HEK293 (cell line): ENCODE measurements around the gene HINT1.

Experiments
- EGR2 ChIP-seq: fragments of 450-650 bp; formaldehyde crosslinking; IDR thresholded peaks from 2 replicates; pipeline ENCODE4 v1.5.1; 2016; ENCODE audit warnings: low read depth, missing biosample characterization, missing genetic modification characterization
- GLIS1 ChIP-seq: fragments of 450-650 bp; formaldehyde crosslinking; IDR thresholded peaks from 2 replicates; pipeline ENCODE4 v1.5.1; 2016; ENCODE audit warnings: missing biosample characterization, missing genetic modification characterization
- GLIS2 ChIP-seq: fragments of 450-650 bp; formaldehyde crosslinking; IDR thresholded peaks from 2 replicates; pipeline ENCODE4 v1.5.1; 2016; ENCODE audit warnings: missing biosample characterization, missing genetic modification characterization
- KLF1 ChIP-seq: fragments of 450-650 bp; formaldehyde crosslinking; IDR thresholded peaks from 2 replicates; pipeline ENCODE4 v1.5.1; 2016; ENCODE audit warnings: missing biosample characterization, missing genetic modification characterization
- KLF8 ChIP-seq: fragments of 450-650 bp; formaldehyde crosslinking; IDR thresholded peaks from 2 replicates; pipeline ENCODE4 v1.5.1; 2016; ENCODE audit warnings: missing biosample characterization, missing genetic modification characterization
- KLF9 ChIP-seq: fragments of 450-650 bp; formaldehyde crosslinking; IDR thresholded peaks from 2 replicates; pipeline ENCODE4 v1.5.1; 2016; ENCODE audit warnings: missing biosample characterization, missing genetic modification characterization, low read depth
- PRDM10 ChIP-seq: fragments of 450-650 bp; formaldehyde crosslinking; IDR thresholded peaks from 2 replicates; pipeline ENCODE4 v1.5.1; 2016; ENCODE audit warnings: missing biosample characterization, missing genetic modification characterization
- REST ChIP-seq: fragments of 450-650 bp; formaldehyde crosslinking; IDR thresholded peaks from 2 replicates; pipeline ENCODE4 v1.5.1; 2016; ENCODE audit warnings: missing biosample characterization, missing genetic modification characterization
- SETDB1 ChIP-seq: IDR thresholded peaks from one replicate; pipeline ENCODE4 v1.6.1; 2017; ENCODE audit warnings: mild to moderate bottlenecking, low read length, moderate library complexity, mixed read lengths; ENCODE audit not compliant: insufficient read length
- SP2 ChIP-seq: fragments of 450-650 bp; formaldehyde crosslinking; IDR thresholded peaks from 2 replicates; pipeline ENCODE4 v1.5.1; 2016; ENCODE audit warnings: missing biosample characterization, missing genetic modification characterization
- SP3 ChIP-seq: fragments of 450-650 bp; formaldehyde crosslinking; IDR thresholded peaks from 2 replicates; pipeline ENCODE4 v1.5.1; 2016; ENCODE audit warnings: missing biosample characterization, missing genetic modification characterization
- SP7 ChIP-seq: fragments of 450-650 bp; formaldehyde crosslinking; IDR thresholded peaks from 2 replicates; pipeline ENCODE4 v1.5.1; 2016; ENCODE audit warnings: missing biosample characterization, missing genetic modification characterization
- YY2 ChIP-seq: fragments of 450-650 bp; formaldehyde crosslinking; IDR thresholded peaks from 2 replicates; pipeline ENCODE4 v1.5.1; 2016; ENCODE audit warnings: missing biosample characterization, missing genetic modification characterization
- ZBTB17 ChIP-seq: fragments of 450-650 bp; formaldehyde crosslinking; IDR thresholded peaks from 2 replicates; pipeline ENCODE4 v1.5.1; 2016; ENCODE audit warnings: missing biosample characterization, missing genetic modification characterization
- ZNF10 ChIP-seq: fragments of 450-650 bp; formaldehyde crosslinking; IDR thresholded peaks from 2 replicates; pipeline ENCODE4 v1.5.1; 2017; ENCODE audit warnings: missing biosample characterization, missing genetic modification characterization
- ZNF140 ChIP-seq: fragments of 450-650 bp; formaldehyde crosslinking; IDR thresholded peaks from 2 replicates; pipeline ENCODE4 v1.5.1; 2016; ENCODE audit warnings: missing biosample characterization, missing genetic modification characterization
- ZNF335 ChIP-seq: fragments of 450-650 bp; formaldehyde crosslinking; conservative IDR thresholded peaks from 2 replicates; pipeline ENCODE4 v1.5.1; 2016; ENCODE audit warnings: missing biosample characterization, missing genetic modification characterization
- ZNF398 ChIP-seq: fragments of 450-650 bp; formaldehyde crosslinking; IDR thresholded peaks from 2 replicates; pipeline ENCODE4 v1.5.1; 2017; ENCODE audit warnings: missing biosample characterization, missing genetic modification characterization
- ZNF561 ChIP-seq: fragments of 450-650 bp; IDR thresholded peaks from 2 replicates; pipeline ENCODE4 v1.5.1; 2018; ENCODE audit warnings: missing biosample characterization, missing genetic modification characterization, borderline replicate concordance
- ZNF629 ChIP-seq: fragments of 450-650 bp; formaldehyde crosslinking; IDR thresholded peaks from 2 replicates; pipeline ENCODE4 v1.5.1; 2017; ENCODE audit warnings: missing biosample characterization, missing genetic modification characterization
- ZNF639 ChIP-seq: fragments of 450-650 bp; formaldehyde crosslinking; IDR thresholded peaks from 2 replicates; pipeline ENCODE4 v1.5.1; 2016; ENCODE audit warnings: missing biosample characterization, missing genetic modification characterization
- TF ChIP-seq, protein P1 (sequence below): fragments of 450-650 bp; formaldehyde crosslinking; conservative IDR thresholded peaks from 2 replicates; pipeline ENCODE4 v1.5.1; 2016; ENCODE audit warnings: low read depth, missing biosample characterization, missing genetic modification characterization

The HINT1 gene

DNA sequence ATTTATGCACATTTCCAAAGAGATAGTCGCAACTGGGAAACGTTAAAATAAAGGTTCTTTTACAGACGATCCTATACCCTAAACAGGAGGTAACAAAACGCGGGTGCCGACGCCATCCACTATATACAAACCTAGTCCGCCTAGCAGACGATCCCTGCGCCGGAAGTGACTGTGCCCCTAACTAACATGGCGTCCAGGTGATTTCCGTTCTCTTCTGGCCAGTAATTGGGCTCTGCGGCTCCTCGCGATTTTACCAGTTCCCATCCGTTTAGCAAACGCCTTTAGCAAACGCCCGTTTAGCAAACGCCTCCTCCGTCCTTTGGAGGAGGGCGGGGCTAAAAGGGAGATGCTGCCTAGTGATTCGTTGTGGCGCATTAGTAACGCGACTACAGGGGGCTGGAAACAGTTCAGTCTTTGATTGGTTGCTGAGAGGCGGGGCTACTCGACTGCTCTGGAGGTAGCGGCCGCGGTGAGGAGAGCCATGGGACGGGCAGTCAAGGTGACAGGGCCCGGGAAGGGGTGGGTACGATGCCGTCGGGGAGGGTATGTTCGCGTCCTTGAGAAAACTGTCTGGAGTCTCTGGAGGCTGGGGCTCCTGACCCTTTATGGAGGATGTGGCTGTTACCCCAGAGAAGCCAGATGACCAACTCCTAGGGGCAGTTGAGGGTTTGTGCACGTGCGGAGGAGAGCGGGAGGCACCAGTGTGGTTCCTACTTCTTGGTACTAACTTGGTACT, 5.7 kb upstream of the HINT1 start, which contains the start of gene LYRM7 (continued):
- TF ChIP-seq ZNF140 (no peak), ZNF335 (tag by site-specific recombination) (peak; percentile 67), KLF8 (peak; percentile 42; the same call in 1 of the 2 replicates), PRDM10 (peak; percentile 89), EGR2 (tag by site-specific recombination) (0 out of 2 replicates have a peak, but pooled peaks have one; percentile 7), ZBTB17 (tag by site-specific recombination) (peak; percentile 82), GLIS1 (peak; percentile 28; the same call in 1 of the 2 replicates), SP3 (tag by site-specific recombination) (peak; percentile 88), SETDB1 (no peak), KLF9 (tag by site-specific recombination) (peak; percentile 28; the same call in 1 of the 2 replicates), SP2 (tag by site-specific recombination) (peak; percentile 99), ZNF398 (tag by site-specific recombination) (peak; percentile 40; the same call in 1 of the 2 replicates), YY2 (tag by site-specific recombination) (peak; percentile 72), REST (tag by site-specific recombination) (0 out of 2 replicates have a peak, but pooled peaks have one; percentile 18), GLIS2 (tag by site-specific recombination) (peak; percentile 36), KLF1 (tag by site-specific recombination) (peak; percentile 58), ZNF639 (tag by site-specific recombination) (0 out of 2 replicates have a peak, but pooled peaks have one; percentile 24), ZNF10 (no peak), SP7 (tag by site-specific recombination) (0 out of 2 replicates have a peak, but pooled peaks have one; percentile 35), ZNF629 (tag by site-specific recombination) (0 out of 2 replicates have a peak, but pooled peaks have one; percentile 42), ZNF561 (tag by site-specific recombination) (peak; percentile 75; the same call in 1 of the 2 replicates)
- TF ChIP-seq, protein P1, sequence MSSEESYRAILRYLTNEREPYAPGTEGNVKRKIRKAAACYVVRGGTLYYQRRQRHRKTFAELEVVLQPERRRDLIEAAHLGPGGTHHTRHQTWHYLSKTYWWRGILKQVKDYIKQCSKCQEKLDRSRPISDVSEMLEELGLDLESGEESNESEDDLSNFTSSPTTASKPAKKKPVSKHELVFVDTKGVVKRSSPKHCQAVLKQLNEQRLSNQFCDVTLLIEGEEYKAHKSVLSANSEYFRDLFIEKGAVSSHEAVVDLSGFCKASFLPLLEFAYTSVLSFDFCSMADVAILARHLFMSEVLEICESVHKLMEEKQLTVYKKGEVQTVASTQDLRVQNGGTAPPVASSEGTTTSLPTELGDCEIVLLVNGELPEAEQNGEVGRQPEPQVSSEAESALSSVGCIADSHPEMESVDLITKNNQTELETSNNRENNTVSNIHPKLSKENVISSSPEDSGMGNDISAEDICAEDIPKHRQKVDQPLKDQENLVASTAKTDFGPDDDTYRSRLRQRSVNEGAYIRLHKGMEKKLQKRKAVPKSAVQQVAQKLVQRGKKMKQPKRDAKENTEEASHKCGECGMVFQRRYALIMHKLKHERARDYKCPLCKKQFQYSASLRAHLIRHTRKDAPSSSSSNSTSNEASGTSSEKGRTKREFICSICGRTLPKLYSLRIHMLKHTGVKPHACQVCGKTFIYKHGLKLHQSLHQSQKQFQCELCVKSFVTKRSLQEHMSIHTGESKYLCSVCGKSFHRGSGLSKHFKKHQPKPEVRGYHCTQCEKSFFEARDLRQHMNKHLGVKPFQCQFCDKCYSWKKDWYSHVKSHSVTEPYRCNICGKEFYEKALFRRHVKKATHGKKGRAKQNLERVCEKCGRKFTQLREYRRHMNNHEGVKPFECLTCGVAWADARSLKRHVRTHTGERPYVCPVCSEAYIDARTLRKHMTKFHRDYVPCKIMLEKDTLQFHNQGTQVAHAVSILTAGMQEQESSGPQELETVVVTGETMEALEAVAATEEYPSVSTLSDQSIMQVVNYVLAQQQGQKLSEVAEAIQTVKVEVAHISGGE (tag by site-specific recombination): peak; percentile 85
